ENCODE data around the gene KRTAP10-6. TPM values are rescaled to one million over a fixed set of nuclear protein-coding genes. Genes with fewer than 3 reads are reported as not detected.
A peak's percentile ranks its signal among the peaks of the same experiment; 100 is the strongest.

KRTAP10-6 gene
- polyA plus RNA-seq, 2 of the 4 experiments (the other 2 are of a cell fraction): not detected

- POLR2A ChIA-PET: no interaction called here
- no peaks in the 10 kb centered on the region for H3K4me1 ChIP-seq
- ATAC-seq (peak in 1 of 2 experiments; percentile 54; a peak in 1 of 6 replicates), DNase-seq (ENCODE audit: low read depth in 1 of 2, low spot score in 1 of 2) (no peak), FAIRE-seq (no peak)
- no peak overlapping the region for H3K4me3 ChIP-seq
- H3K27ac ChIP-seq: no peak overlapping the region
- no peak for TF ChIP-seq NPAS2 (CRISPR knock-in tag; IDR thresholded peaks at IDR 0.05; ENCODE audit: borderline replicate concordance)
- TF ChIP-seq ZSCAN20 (CRISPR knock-in tag; IDR thresholded peaks at IDR 0.05): no peak
- no peak for TF ChIP-seq NR3C1 (IDR thresholded peaks at IDR 0.05)
- TF ChIP-seq REST (IDR thresholded peaks at IDR 0.05): no peak
- TF ChIP-seq EHMT2 (IDR thresholded peaks at IDR 0.05; ENCODE audit: low read depth): no peak
- TF ChIP-seq ZFP36 (IDR thresholded peaks at IDR 0.05; ENCODE audit: borderline replicate concordance, partially characterized antibody): no peak
- no peak for TF ChIP-seq HOXA7 (CRISPR knock-in tag; IDR thresholded peaks at IDR 0.05)
- no peak for TF ChIP-seq USF2 (IDR thresholded peaks at IDR 0.05)
- no peak for TF ChIP-seq POLR2A (IDR thresholded peaks at IDR 0.05; ENCODE audit: low read length)
- no peak for TF ChIP-seq KDM5A (IDR thresholded peaks at IDR 0.05)
- 15% methylated on average over 6 of the region's 6 CpGs for WGBS (ENCODE audit: missing lambda C conversion rate)
- peaks cover 12% of the 10 kb centered on the region; the same call in 2 of the 3 replicates for H3K9me3 ChIP-seq
- CTCF ChIA-PET: interaction anchor here (1.0 kb wide), 2 partner anchors 11 to 159 kb away, joined by 3 to 4 read pairs; no protein-coding TSS in a partner anchor
- no peak overlapping the region for H3K4me2 ChIP-seq
Observed at GRCh38 chr21:44583800-44584147, 8.5 kb downstream of the KRTAP10-6 start.

GRCh38 chr21:44583089-44583799 is 9.1 kb downstream of the KRTAP10-6 start:
- FAIRE-seq (no peak), ATAC-seq (no peak), DNase-seq (ENCODE audit: low read depth in 1 of 2, low spot score in 1 of 2) (no peak)
- POLR2A ChIA-PET: no interaction called here
- no peak for TF ChIP-seq EP300 (IDR thresholded peaks at IDR 0.05)
- no peak for TF ChIP-seq JUNB (IDR thresholded peaks at IDR 0.05)
- no peak for TF ChIP-seq HDAC2 (IDR thresholded peaks at IDR 0.05)
- TF ChIP-seq E2F6 (IDR thresholded peaks at IDR 0.05; ENCODE audit: borderline replicate concordance, low read depth): no peak
- no peak for TF ChIP-seq KDM5A (IDR thresholded peaks at IDR 0.05)
- TF ChIP-seq ZSCAN20 (CRISPR knock-in tag; IDR thresholded peaks at IDR 0.05): no peak
- no peak for TF ChIP-seq CHD4 (IDR thresholded peaks at IDR 0.05; ENCODE audit: borderline replicate concordance)
- TF ChIP-seq USF2 (IDR thresholded peaks at IDR 0.05): no peak
- no peak for TF ChIP-seq POLR2A (IDR thresholded peaks at IDR 0.05; ENCODE audit: low read length)
- TF ChIP-seq MAZ (IDR thresholded peaks at IDR 0.05; ENCODE audit: borderline replicate concordance, low read depth, low read length): no peak
- TF ChIP-seq CEBPB (IDR thresholded peaks at IDR 0.05): no peak
- TF ChIP-seq REST (IDR thresholded peaks at IDR 0.05): no peak
- no peak for TF ChIP-seq MAFK (IDR thresholded peaks at IDR 0.05; ENCODE audit: partially characterized antibody)
- TF ChIP-seq HEYL (CRISPR knock-in tag; IDR thresholded peaks at IDR 0.05): no peak
- TF ChIP-seq HES2 (IDR thresholded peaks at IDR 0.05): no peak
- TF ChIP-seq HOXB13 (CRISPR knock-in tag; IDR thresholded peaks at IDR 0.05; ENCODE audit: low read depth): no peak
- TF ChIP-seq ATOH8 (CRISPR knock-in tag; IDR thresholded peaks at IDR 0.05; ENCODE audit: low read depth): no peak
- no peak for TF ChIP-seq RARB (CRISPR knock-in tag; IDR thresholded peaks at IDR 0.05)
- TF ChIP-seq CBX8 (IDR thresholded peaks at IDR 0.05): no peak
- Histone ChIP-seq H3K4me2 (no peak overlapping the region), H3K4me3 (no peak overlapping the region), H3K9me3 (peaks cover 12% of the 10 kb centered on the region; the same call in 2 of the 3 replicates), H3K27ac (no peak overlapping the region), H3K4me1 (no peaks in the 10 kb centered on the region)
- WGBS (ENCODE audit: missing lambda C conversion rate): 7% methylated on average over 11 of the region's 11 CpGs
- CTCF ChIA-PET: interaction anchor here (1.0 kb wide), 1 partner anchor 159 kb away, joined by 4 read pairs; no protein-coding TSS in a partner anchor
